CD4-positive, alpha-beta T cell treated with Interleukin-4 for 1 hour (primary cell): ENCODE measurements around the gene PACC1.
"Not testable (repeated sequence)": the region's sequence is repeated elsewhere in the genome, so short reads cannot be mapped to it uniquely, and the experiment has no call there.

Experiments
- DNase-seq, 2 donors: peaks; one replicate each; pipeline ENCODE4 v3.0.0-alpha.2; 2020 to 2022

The PACC1 gene

GRCh38 chr1:212326541-212326940 is 88.1 kb downstream of the PACC1 start:
- DNase-seq: no peak

DNA sequence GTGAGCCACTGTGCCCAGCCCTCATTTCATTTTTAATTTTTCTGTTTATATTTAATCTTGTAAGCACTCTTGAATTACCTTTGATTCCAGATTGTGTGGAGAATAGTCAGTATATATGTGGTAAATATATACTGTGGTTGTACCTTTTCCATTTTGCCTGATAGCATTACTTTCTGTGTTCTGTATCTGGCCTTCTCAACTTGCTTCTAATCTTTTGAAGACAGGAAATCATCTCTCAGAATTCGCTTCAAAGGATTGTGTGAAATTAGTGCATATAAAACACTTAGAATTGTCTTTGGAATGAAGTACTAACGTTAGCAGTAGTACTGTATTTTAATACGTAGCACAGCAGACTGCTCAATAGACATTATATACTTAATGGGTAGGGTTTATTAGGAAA is 91.6 kb downstream of the PACC1 start:
- DNase-seq: no peak

GRCh38 chr1:212321031-212321430 is 93.7 kb downstream of the PACC1 start:
- not testable (repeated sequence) for DNase-seq

DNA sequence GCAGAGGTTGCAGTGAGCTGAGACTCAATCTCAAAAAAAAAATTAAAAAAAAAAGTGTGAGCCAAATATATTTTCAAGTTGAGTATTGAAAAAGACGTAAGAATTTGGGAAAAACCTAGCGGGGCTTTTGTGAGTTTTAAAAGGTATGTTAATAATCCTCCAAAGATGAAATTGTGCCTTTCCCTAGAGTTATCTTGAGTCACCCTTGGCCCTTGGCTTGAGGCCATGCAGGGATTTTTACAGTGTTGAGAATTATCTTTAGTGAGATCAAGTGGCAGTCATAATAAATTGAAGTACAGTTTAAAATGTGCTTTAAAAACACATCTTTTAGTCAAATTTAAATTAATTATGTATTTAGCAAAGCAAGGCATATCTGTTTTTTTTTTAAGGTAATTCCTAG is 96.8 kb downstream of the PACC1 start:
- no peak for DNase-seq

DNA sequence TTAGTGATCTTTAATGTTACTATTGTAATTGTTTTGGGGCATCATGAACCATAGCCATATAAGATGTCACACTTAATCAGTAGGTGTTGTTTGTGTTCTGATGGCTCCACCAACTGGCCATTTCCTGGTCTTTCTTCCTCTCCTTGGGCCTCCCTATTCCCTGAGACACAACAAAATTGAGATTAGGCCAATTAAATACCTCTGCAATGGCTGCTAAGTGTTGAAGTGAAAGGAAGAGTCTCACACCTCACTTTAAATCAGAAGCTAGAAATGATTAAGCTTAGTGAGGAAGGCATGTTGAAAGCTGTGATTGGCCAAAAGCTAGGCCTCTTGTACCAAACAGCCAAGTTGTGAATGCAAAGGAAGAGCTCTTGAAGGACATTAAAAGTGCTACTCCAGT is 98.8 kb downstream of the PACC1 start:
- peak in 1 of 2 donors; percentile 16 for DNase-seq

DNA sequence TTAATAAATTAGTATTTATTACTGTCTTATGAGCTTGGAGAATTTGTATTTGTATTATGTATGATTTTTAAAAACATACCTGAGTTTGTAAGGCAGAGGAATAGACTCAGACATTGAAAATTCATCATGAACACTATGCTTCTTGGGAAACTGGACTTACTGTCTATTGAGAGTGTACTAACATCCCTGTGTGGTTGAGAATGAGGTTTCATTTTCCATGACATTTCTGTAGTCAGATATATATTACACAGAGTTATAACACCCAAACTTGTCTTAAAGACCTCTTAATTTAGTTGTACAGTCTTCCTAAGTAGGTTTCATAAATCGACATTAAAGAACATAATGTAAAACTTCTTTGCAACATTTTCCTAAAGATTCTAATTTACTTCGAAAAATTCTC is 99.5 kb downstream of the PACC1 start:
- DNase-seq: no peak
